Nucleus accumbens (tissue), 56 donors: ENCODE results near the gene ARPP21.
"Not testable (repeated sequence)": the region's sequence is repeated elsewhere in the genome, so short reads cannot be mapped to it uniquely, and the experiment has no call there.

Experiments
- DNase-seq, 56 donors: peaks; one replicate each; lab custom pipeline; 2025; lab: John Stamatoyannopoulos, UW

Gene ARPP21

DNA sequence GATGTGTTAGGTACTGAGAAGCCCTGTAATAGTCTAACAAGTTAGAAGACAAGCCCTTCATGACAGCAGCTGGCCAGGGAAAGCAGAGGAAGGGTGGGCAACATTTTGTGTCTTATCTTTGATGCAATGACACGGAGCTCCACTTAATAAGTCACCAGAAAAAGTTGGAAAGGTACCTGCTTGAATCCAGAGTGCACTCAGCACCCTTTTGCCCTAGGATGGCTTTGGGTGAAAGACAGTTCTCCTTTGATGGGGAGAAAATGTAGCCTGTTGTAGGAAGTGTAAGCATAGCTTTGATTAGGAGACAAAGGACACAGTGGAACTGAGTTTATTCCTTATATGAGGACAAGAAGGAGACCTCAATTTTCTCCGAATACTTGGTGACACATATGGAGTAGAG is 137.0 kb downstream of the ARPP21 start:
- no peak for DNase-seq

DNA sequence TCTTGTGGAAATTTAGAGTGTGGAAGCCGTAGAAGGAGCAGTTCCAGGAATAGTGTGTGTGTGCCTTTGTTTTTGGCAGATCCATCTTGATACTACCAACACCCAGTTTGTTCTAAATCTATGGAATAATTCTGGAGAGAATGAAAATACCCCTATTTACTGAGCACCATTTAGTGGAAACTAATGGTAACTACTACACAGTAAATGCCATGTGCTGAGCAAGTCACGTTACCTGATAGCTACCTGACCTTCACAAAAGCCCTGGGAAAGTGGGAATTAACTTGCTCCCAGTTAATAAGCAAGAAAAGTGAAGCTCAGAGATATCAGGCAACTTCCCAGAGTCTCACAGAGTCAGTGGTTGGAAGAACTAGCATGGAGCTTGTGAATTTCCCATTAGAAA is 137.7 kb downstream of the ARPP21 start:
- no peak for DNase-seq

DNA sequence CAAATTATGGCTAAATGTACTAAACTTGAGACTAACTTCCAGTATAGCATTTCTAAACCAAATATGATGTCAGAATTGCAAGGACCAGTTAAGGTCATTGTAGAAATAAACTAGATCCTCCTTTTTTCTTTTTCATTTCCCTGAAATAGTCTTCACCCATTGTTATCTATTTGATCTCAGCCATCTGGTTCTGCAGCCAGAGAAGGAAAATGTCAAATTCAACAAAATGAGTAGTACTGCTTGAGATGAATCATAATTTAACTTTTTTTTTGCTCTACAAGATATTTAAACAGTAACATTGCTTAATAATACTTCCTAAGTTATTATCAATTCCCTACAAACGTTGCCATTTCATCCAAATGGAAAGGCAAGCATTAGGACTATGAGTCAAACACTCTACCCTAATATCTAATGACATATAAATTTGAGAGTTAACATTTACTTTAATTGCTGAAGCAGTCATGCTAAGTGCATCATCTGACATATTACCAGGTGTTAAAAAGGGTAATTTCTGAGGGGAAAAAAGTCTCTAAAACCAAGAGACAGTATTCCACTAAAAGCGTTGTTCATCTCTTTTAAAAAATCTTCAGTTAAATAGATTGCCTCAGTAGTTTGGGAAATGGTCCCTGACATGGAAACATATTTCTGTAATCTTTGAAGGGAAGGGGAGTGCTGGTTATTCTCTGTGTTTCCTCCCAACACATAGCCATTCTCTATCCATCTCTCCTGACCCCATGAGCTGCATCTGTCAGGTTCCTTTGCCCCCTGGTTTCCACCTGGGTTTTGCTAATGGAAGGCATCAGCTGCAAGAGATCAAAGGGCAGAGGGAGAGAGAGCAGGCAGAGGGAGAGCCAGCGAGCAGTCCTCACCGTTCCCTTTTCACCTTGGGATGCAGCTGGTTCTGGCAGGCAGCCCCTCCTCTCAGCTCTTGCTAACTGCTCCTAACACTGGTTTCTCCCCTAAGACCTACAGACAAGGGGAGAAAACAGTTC is 138.5 kb downstream of the ARPP21 start:
- no peak for DNase-seq

DNA sequence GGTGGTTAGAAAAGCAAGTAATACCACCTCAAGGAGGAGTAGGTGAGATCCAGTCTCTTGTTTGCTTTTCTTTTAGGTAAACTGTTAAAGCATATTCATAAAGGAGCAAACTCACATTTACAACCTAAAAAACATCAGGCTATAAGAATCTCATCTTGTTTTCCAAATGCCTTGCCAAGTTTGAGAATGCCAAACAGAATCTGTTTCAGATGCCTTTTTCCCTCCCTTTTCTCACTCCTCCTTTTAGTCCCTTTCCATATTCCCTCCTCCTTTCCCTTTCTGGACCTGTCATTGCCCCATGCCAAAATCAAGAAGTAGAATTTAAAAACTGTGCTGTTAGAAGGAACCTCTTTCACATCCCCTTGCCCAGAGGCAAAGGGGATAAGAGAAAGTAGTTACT is 140.3 kb downstream of the ARPP21 start:
- DNase-seq: no peak

DNA sequence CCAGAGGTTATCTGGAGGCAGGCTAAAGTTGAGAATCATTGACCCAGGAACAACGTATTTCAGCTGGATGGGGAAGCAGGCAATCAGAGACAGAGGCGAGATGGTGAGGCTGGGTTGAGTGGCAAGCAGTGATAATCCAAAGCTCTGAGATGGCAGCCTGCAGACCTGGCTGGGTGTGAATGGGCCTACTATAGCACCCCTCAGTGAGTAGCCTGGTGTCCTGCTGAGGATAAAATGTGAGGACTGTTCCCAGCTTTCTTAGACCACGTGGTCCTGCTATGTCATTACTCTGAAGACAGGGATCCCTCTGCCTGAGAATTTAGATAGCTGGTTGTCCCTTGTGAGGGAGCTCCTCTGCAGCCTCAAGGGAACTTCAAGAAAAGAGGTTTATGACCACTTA is 141.5 kb downstream of the ARPP21 start:
- no peak for DNase-seq

- DNase-seq: no peak
Observed at GRCh38 chr3:35781558-35781957, 142.2 kb downstream of the ARPP21 start.

GRCh38 chr3:35782355-35782754 is 143.0 kb downstream of the ARPP21 start:
- no peak for DNase-seq

DNA sequence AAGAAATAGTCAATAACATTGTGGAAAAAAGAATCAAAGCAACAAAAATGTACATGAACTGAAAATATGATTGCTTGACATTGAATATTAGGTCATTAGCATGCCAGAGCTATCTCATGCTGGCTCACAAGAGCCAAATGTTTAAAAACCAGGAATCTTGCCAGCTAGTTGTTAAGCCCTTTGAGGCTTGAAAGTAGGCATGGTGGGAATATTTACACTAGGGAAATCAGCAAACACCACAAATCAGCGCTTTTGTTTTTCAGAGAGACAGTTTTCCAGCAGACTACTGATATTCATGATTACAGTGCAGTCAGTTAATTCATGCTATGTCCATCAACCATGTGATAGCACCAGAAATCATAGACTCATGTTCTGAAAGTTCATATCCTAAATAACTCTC is 144.8 kb downstream of the ARPP21 start:
- no peak for DNase-seq

DNA sequence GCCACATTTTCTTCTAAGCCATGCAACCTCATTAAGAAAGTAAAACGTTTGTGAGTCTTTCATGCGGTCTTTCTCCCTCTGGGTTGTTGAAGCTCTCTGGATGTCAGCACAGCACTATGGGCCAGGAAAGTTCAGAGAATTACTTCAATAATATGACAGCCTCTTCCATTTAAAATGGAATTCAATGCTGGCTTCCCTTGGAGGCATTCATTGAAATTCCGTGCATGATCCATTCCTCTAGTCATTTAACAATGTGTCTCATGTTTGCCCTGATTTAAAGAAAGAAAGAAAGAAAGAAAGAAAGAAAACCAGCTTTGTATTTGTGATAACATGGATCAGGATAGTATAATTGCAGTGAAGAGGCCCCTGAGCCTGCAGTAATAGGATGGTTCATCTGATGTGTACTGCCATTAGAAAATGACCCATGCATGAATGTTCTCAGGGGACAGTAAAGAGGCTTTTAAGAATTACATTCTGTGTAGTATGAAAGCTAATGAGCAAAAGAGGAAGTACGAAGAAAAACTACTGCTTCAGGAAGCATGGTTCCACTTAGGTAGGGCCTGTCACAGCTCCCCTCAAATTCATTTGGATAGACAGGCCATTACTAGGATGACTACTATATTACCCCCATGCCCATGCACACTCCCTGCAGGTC is 146.0 kb downstream of the ARPP21 start:
- no peak for DNase-seq

DNA sequence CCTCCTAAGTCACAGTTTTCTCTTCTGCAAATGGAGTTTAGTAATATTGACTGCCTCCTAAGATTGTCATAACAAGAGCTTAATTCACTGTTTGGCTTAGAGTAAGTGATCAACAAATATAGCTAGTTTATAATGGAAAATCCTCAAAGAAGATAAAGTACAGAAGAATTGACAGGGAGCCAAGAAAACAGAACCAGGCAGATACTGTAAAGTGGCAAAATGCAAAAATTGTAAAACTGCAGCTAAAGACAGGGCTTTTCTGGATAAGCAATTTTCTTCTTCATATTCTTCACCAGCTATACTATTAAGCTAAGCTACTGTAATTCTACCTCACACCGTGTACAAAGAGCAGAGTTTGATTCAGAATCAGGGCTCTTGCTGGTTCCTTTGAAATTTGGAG is 148.6 kb downstream of the ARPP21 start:
- no peak for DNase-seq

DNA sequence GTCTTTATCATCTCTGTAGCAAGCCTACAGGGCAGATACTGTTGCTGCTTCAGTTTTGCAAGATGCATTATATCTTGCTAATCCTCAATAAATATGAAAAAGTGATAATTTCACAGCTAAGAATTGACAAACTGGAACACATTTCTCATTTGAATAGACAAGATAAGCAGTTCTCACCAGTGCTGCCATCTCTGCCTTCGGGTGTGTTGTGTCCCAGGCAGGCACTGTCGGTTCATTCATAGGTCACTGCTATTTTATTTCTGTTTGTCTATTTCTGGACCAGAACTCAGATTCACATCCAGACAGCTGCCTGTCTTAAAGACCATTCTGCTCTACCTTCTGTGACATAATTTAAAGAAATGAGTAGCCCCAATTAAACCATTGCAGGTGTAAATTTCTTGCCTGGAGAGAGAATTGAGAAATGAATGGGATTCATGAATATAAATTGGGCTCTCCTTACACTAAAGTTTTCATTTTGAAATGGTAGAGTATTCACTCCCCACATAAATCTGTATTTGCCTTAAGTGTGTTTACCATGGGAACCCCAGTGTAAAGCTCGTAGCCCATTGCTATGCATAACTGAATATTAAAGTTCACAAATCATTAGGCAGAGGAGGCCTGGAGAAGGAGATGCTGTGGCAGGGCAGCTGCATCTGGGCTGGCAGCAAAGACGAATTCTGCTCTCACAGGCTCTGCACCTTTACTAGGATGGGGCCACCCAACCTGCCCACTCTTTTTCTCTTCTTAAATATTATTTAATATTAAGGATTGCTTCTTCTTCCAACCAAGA is 149.9 kb downstream of the ARPP21 start:
- DNase-seq: peak in 3 of 56 donors; percentile 5 to 13 (median 12)

DNA sequence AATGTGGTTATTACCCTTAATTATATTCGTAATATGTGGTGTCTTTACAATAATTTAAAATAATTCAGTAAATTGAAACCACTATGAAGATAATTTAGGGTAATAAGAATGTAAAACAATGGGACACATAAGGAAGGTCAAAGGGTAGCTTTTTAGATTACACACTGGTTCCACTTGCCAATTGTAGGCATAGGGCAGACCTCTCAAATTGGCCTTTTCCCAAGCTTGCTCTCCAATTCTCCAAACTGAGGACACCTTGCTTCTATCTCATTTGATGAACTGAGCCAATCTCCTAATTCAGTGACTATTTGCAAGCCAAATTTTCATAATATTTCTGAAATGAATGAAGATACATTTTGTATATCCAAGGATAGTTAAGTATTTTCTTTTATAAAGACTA is 151.4 kb downstream of the ARPP21 start:
- DNase-seq: no peak

DNA sequence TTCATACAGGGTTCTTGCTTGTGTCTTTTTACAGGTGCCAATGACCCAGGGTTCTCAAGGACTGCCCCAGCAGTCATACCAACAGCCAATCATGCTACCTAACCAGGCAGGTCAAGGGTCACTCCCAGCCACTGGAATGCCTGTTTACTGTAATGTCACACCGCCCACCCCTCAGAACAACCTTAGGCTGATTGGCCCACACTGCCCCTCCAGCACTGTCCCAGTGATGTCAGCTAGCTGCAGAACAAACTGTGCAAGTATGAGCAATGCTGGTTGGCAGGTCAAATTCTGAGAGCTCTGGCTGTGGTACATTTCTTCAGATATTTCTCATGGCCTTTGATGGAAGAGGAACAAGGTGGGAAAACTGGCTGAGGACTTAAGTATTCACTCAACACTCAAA is 154.3 kb downstream of the ARPP21 start:
- DNase-seq: no peak

- DNase-seq: no peak
Observed at GRCh38 chr3:35800960-35801459, 161.7 kb downstream of the ARPP21 start.

DNA sequence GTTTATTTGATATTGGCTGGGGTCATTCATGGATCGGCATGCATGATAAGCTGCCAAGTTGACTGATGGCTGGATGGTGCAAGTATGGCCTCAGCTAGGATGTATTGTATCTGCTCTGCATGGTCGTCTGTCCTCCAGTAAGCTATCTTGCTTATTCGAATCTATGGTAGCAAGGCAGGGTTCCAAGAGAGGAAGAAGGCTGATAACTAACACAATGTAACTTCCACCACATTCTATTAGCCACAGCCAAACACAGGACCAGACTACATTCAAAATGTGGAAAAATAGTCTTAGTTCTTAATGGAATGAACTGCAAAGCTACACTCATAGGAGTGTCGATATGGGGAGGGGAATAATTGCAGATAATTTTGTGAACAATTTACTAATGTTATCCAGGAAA is 175.2 kb downstream of the ARPP21 start:
- DNase-seq: no peak

- DNase-seq: not testable (repeated sequence)
Observed at GRCh38 chr3:35815796-35816195, 176.5 kb downstream of the ARPP21 start.

DNA sequence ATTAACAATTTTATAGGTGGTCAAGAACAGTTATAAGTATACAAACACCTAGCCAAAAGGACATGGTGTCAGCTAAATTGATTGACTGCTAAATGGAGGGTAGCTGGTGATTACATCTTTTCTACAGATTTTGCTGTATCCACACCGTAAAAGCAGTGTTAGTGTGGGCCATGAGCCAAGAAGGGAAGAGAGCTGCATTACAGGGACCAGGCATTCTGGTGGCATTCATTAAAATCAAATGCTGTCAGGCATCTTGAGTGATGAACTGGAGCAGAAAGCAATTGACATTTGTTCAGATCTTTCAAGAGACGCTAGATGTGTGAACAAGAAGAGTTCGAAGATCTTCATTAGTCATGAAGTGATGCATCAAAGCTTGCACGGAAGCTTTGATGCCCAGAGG is 177.9 kb downstream of the ARPP21 start:
- no peak for DNase-seq

DNA sequence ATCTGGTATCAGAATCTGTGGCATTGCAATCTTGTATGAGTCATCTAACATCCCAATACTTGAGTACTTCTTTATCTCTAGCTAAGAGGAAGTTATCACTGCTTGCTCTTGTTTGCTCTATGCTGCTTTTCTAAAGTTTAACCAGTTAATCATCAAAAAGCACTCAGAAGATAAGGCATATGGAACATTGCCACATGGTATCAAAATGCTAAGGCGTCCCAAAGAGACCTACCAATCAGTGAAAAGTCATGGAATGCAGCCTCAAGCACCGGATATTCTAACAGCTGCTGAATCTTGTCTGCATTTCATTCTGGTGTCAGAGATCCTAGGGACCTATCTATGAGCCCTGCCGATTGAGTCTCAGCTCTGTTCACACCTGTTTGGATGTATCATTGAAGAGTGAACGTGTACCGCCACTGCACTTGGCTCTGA is 192.8 kb downstream of the ARPP21 start:
- no peak for DNase-seq
